Transverse colon (tissue), 4 donors: ENCODE results near the gene CKAP5.

Source experiments
- CTCF ChIP-seq, 5 experiments: fragments of 200-600 bp in 3 of 5; fragments of 450-650 bp in 2 of 5; sonication (generic) in 3 of 5; IDR thresholded peaks; 1 replicate in 2 of 5; 2 replicates in 3 of 5; pipeline ENCODE4 v1.5.1; 2016 to 2017; ENCODE audit warnings: antibody characterized with exemption in 5 of 5, inconsistent platforms in 3 of 5, mild to moderate bottlenecking in 2 of 5, moderate library complexity in 1 of 5
- POLR2A ChIP-seq: fragments of 450-650 bp; IDR thresholded peaks from one replicate; pipeline ENCODE4 v1.6.1; 2016; ENCODE audit warnings: antibody characterized with exemption, mild to moderate bottlenecking, moderate library complexity
- POLR2AphosphoS5 ChIP-seq, 3 donors: sonication (generic); formaldehyde crosslinking; IDR thresholded peaks; one replicate each; pipeline ENCODE4 v1.6.1; 2016; ENCODE audit warnings: antibody characterized with exemption in 3 of 3

- no peak for TF ChIP-seq CTCF (IDR thresholded peaks at IDR 0.05)
- TF ChIP-seq POLR2A, result no peak
- no peak for TF ChIP-seq POLR2AphosphoS5 (IDR thresholded peaks at IDR 0.05)
Observed at GRCh38 chr11:46868912-46869311, 22.8 kb upstream of the CKAP5 start.
